Neural crest cell (in vitro differentiated cells): ENCODE data around the gene LRRC19. TPM values are rescaled to one million over a fixed set of nuclear protein-coding genes. Genes with fewer than 3 reads are reported as not detected.

Source experiments
- DNase-seq: peaks from one replicate; pipeline ENCODE4 v3.0.0; 2021; ENCODE audit warnings: low read depth, mixed read lengths, low spot score
- H3K27ac Mint-ChIP-seq: one replicate; pipeline ENCODE4 v1.8.0; 2021; ENCODE audit warnings: mild to moderate bottlenecking, mixed read lengths; ENCODE audit not compliant: unreplicated experiment
- H3K27me3 Mint-ChIP-seq: 2 replicates; pipeline ENCODE4 v1.8.0; 2021; ENCODE audit warnings: low read depth, mild to moderate bottlenecking, mixed read lengths
- H3K36me3 Mint-ChIP-seq: 2 replicates; pipeline ENCODE4 v1.8.0; 2021; ENCODE audit warnings: low read depth, mild to moderate bottlenecking, mixed read lengths
- H3K4me1 Mint-ChIP-seq: 2 replicates; pipeline ENCODE4 v1.8.0; 2021; ENCODE audit warnings: mixed read lengths
- H3K4me3 Mint-ChIP-seq: one replicate; pipeline ENCODE4 v1.8.0; 2021; ENCODE audit warnings: mild to moderate bottlenecking, mixed read lengths
- H3K9me3 Mint-ChIP-seq: 2 replicates; pipeline ENCODE4 v1.8.0; 2021; ENCODE audit warnings: mixed read lengths
- long read RNA-seq: library from polyadenylated mRNA; unstranded; transcript quantifications from one replicate; pipeline ENCODE4 v2.0.0, GENCODE V29; 2020
- total RNA-seq: library from RNA; stranded (reverse); gene quantifications from 2 replicates; pipeline ENCODE4 v1.2.1, GENCODE V29; 2021
- TF ChIP-seq, protein P1 (sequence below): fragments of 200-600 bp; sonication (generic); conservative IDR thresholded peaks from 2 replicates; pipeline ENCODE4 v1.5.0; 2021; ENCODE audit warnings: antibody characterized with exemption, mild to moderate bottlenecking

LRRC19 gene, protein sequence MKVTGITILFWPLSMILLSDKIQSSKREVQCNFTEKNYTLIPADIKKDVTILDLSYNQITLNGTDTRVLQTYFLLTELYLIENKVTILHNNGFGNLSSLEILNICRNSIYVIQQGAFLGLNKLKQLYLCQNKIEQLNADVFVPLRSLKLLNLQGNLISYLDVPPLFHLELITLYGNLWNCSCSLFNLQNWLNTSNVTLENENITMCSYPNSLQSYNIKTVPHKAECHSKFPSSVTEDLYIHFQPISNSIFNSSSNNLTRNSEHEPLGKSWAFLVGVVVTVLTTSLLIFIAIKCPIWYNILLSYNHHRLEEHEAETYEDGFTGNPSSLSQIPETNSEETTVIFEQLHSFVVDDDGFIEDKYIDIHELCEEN
- total RNA-seq = not detected in 2 replicates
- long read RNA-seq = 0 reads

DNA sequence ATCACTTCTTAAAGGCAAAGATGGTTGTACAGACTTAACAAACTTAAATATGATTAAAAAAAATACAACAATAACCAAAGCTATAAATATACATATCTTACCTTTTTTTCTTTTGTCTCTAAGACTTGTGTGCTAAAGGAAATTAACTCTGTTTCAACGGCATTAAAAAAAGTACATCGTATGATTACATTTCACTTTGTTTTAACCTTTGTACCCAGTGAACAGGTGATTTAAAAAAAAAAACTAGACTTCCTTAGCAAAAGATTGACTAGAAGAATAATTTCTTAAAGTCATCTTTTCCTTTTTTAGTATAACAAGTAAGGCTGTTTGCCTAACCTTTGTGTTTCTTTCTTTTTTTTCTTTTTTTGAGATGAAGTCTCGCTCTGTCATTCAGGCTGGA, at the start of gene LRRC19:
LRRC19 (minus strand) TSS at position 182 of the 400 bp plus-strand sequence. CDS start 5,978 bp downstream, outside the sequence.
- Mint-ChIP-seq H3K27me3 (no peaks in the 10 kb centered on the region), H3K36me3 (peaks cover 9% of the 10 kb centered on the region), H3K4me3 (no peak within 1 kb of the TSS), H3K9me3 (no peaks in the 10 kb centered on the region), H3K4me1 (no peaks in the 10 kb centered on the region), H3K27ac (no peak within 1 kb of the TSS)
- TF ChIP-seq, protein P1, sequence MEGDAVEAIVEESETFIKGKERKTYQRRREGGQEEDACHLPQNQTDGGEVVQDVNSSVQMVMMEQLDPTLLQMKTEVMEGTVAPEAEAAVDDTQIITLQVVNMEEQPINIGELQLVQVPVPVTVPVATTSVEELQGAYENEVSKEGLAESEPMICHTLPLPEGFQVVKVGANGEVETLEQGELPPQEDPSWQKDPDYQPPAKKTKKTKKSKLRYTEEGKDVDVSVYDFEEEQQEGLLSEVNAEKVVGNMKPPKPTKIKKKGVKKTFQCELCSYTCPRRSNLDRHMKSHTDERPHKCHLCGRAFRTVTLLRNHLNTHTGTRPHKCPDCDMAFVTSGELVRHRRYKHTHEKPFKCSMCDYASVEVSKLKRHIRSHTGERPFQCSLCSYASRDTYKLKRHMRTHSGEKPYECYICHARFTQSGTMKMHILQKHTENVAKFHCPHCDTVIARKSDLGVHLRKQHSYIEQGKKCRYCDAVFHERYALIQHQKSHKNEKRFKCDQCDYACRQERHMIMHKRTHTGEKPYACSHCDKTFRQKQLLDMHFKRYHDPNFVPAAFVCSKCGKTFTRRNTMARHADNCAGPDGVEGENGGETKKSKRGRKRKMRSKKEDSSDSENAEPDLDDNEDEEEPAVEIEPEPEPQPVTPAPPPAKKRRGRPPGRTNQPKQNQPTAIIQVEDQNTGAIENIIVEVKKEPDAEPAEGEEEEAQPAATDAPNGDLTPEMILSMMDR = no peak
- DNase-seq = no peak

DNA sequence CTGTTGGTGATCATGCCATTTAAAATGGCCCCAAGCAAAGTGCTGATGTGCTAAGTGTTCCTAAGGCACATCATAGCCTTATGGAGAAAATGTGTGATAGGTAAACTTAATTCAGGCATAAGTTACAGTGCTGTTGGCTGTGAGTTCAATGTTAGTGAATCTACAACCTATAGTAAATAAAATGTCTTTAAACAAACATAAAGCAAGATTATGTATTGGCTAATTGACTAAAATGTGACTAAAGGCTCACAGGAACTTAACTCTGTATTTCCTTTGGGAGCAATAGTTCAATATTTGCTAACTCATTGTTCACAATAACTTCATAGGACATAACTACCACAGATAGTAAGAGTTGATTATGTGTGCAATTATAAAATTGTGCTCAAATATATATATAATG, 49.4 kb upstream of the LRRC19 start:
- Mint-ChIP-seq H3K36me3 (peaks cover 6% of the 10 kb centered on the region), H3K27ac (no peak overlapping the region), H3K9me3 (no peaks in the 10 kb centered on the region), H3K27me3 (no peaks in the 10 kb centered on the region), H3K4me3 (no peak overlapping the region), H3K4me1 (no peaks in the 10 kb centered on the region)
- no peak for DNase-seq
- TF ChIP-seq, protein P1 = no peak

DNA sequence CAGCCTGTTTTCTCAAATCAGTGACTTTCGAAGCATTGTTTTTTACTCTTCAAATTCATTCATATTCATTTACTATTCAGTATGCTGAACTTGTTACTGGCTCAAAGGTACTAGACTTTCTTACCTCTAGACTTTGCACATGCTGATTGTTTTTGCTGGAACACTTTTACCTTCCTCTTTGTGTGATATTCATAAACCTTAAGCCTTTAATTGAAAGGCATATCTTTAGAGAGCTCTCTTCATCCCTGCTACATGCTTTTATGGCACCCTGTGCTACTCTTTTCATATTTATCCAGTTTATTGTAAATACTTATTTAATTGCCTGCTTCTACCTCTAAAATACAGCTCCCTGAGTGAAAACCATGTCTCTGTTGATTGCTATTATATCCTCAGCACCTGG, 48.7 kb upstream of the LRRC19 start:
- peaks cover 10% of the 10 kb centered on the region for H3K36me3 Mint-ChIP-seq
- no peak overlapping the region for H3K4me3 Mint-ChIP-seq
- no peak overlapping the region for H3K27ac Mint-ChIP-seq
- H3K4me1 Mint-ChIP-seq = no peaks in the 10 kb centered on the region
- no peaks in the 10 kb centered on the region for H3K27me3 Mint-ChIP-seq
- TF ChIP-seq, protein P1 = no peak
- DNase-seq = no peak
- H3K9me3 Mint-ChIP-seq = no peaks in the 10 kb centered on the region

DNA sequence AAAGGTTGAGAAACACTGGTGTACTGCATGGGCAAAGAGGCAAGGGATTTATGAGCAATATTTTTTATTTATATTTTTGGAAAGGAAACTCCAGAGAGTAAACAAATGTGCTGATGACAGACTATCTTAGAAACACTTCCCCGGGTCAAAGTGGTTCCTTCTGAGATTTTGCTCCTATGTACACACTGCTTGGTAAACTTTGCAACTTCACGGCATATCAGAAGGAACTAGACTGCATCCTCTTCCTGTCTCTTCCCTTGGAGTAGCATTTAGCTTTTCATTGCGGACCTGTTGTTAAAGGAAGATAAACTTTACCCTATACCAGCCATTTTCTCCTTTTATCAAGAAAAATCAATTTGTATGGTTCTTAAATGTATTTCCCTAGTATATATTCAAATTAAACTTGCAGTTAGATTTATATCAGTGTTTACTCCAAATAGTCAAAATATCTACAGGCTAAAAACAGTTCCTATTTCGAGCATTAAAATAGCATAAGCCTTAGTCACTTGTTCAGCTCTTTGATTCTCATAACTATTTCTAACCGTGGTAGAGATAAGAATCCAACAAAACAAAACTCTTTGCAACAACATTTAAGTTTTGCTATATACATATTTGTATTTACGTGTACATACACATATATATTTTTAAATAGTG, 48.0 kb upstream of the LRRC19 start:
- H3K36me3 Mint-ChIP-seq = peaks cover 15% of the 10 kb centered on the region
- H3K4me1 Mint-ChIP-seq = no peaks in the 10 kb centered on the region
- TF ChIP-seq, protein P1 = no peak
- DNase-seq = no peak
- H3K9me3 Mint-ChIP-seq = no peaks in the 10 kb centered on the region
- no peak overlapping the region for H3K27ac Mint-ChIP-seq
- no peaks in the 10 kb centered on the region for H3K27me3 Mint-ChIP-seq
- no peak overlapping the region for H3K4me3 Mint-ChIP-seq

DNA sequence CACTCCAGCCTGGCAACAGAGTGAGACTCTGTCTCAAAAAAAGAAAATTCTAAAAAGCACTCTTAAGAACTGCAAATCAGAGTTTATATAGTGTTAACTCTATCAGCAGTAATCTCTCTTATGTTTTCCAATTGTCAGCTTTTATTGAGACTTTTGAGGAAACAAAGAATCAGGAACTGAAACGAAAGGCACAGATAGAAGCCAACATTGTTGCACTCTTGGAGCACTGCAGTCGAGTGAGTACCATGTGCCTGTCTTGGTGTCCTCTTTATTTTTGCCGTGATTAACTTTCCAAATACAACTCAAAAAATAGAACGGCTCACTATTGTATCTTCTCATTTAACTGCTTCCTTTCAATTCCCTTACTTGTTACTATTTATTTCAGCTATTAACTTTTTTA, 41.7 kb upstream of the LRRC19 start:
- DNase-seq = no peak
- TF ChIP-seq, protein P1 = no peak
- H3K27ac Mint-ChIP-seq = no peak overlapping the region
- H3K9me3 Mint-ChIP-seq = no peaks in the 10 kb centered on the region
- H3K27me3 Mint-ChIP-seq = no peaks in the 10 kb centered on the region
- H3K36me3 Mint-ChIP-seq = peaks cover 15% of the 10 kb centered on the region
- H3K4me3 Mint-ChIP-seq = no peak overlapping the region
- H3K4me1 Mint-ChIP-seq = no peaks in the 10 kb centered on the region
